ENCODE results near the gene IQGAP2. TPM values are rescaled to one million over a fixed set of nuclear protein-coding genes. Genes with fewer than 3 reads are reported as not detected.

IQGAP2 gene
- total RNA-seq, 2 donors from 2014 or later, result 15.3 to 17.6 TPM

- DNase-seq (ENCODE audit: low spot score) (no peak), ATAC-seq (ENCODE audit: insufficient number of reproducible peaks, low FRiP score, low read depth) (no peak)
Observed at GRCh38 chr5:76641514-76642120, 238.5 kb downstream of the IQGAP2 start.

GRCh38 chr5:76642390-76643040 is 239.4 kb downstream of the IQGAP2 start:
- Histone ChIP-seq H3K27me3 (replicated peaks; ENCODE audit: insufficient read depth) (no peaks in the 10 kb centered on the region), H3K27ac (no peak overlapping the region), H3K9me3 (no peaks in the 10 kb centered on the region), H3K4me3 (no peak overlapping the region), H3K4me1 (ENCODE audit: control insufficient read depth in 1 of 2, low read depth in 2 of 2) (peaks cover 0 to 17% of the 10 kb centered on the region in 2 donors), H3K36me3 (no peaks in the 10 kb centered on the region)
- TF ChIP-seq CTCF (IDR thresholded peaks at IDR 0.05), result no peak
- DNase-seq (ENCODE audit: low spot score) (no peak), ATAC-seq (ENCODE audit: insufficient number of reproducible peaks, low FRiP score, low read depth) (no peak)

More at GRCh38 chr5:76641514-76642120, 238.5 kb downstream of the IQGAP2 start:
- Histone ChIP-seq H3K4me1 (ENCODE audit: control insufficient read depth in 1 of 2, low read depth in 2 of 2) (peaks cover 0 to 17% of the 10 kb centered on the region in 2 donors), H3K9me3 (no peaks in the 10 kb centered on the region), H3K4me3 (no peak overlapping the region), H3K27ac (no peak overlapping the region), H3K36me3 (no peaks in the 10 kb centered on the region), H3K27me3 (replicated peaks; ENCODE audit: insufficient read depth) (no peaks in the 10 kb centered on the region)
- TF ChIP-seq CTCF (IDR thresholded peaks at IDR 0.05), result peak; percentile 54

GRCh38 chr5:76643371-76643770 is 240.3 kb downstream of the IQGAP2 start:
- Histone ChIP-seq H3K9me3 (no peaks in the 10 kb centered on the region), H3K4me1 (ENCODE audit: control insufficient read depth in 1 of 2, low read depth in 2 of 2) (peaks cover 0 to 12% of the 10 kb centered on the region in 2 donors), H3K27me3 (replicated peaks; ENCODE audit: insufficient read depth) (no peaks in the 10 kb centered on the region), H3K4me3 (no peak overlapping the region), H3K27ac (no peak overlapping the region), H3K36me3 (no peaks in the 10 kb centered on the region)
- no peak for ATAC-seq (ENCODE audit: insufficient number of reproducible peaks, low FRiP score, low read depth)
- TF ChIP-seq CTCF (IDR thresholded peaks at IDR 0.05), result no peak
- no peak for DNase-seq (ENCODE audit: low spot score)

- ATAC-seq (ENCODE audit: insufficient number of reproducible peaks, low FRiP score, low read depth) (no peak), DNase-seq (ENCODE audit: low spot score) (no peak)
- TF ChIP-seq CTCF (IDR thresholded peaks at IDR 0.05), result no peak
- H3K4me3 ChIP-seq, result no peak overlapping the region
- H3K27me3 ChIP-seq (replicated peaks; ENCODE audit: insufficient read depth), result no peaks in the 10 kb centered on the region
- H3K4me1 ChIP-seq (ENCODE audit: control insufficient read depth in 1 of 2, low read depth in 2 of 2), result peaks cover 0 to 5% of the 10 kb centered on the region in 2 donors
- no peak overlapping the region for H3K27ac ChIP-seq
- H3K36me3 ChIP-seq, result no peaks in the 10 kb centered on the region
- peaks cover 7% of the 10 kb centered on the region for H3K9me3 ChIP-seq
Observed at GRCh38 chr5:76649140-76649539, 246.1 kb downstream of the IQGAP2 start.

GRCh38 chr5:76652809-76653414 is 249.8 kb downstream of the IQGAP2 start:
- H3K27ac ChIP-seq, result no peak overlapping the region
- no peak for ATAC-seq (ENCODE audit: insufficient number of reproducible peaks, low FRiP score, low read depth)
- no peak for TF ChIP-seq CTCF (IDR thresholded peaks at IDR 0.05)

More at GRCh38 chr5:76652809-76653414, 249.8 kb downstream of the IQGAP2 start:
- no peaks in the 10 kb centered on the region for H3K36me3 ChIP-seq
- peaks cover 0 to 5% of the 10 kb centered on the region in 2 donors for H3K4me1 ChIP-seq (ENCODE audit: control insufficient read depth in 1 of 2, low read depth in 2 of 2)
- H3K9me3 ChIP-seq, result peaks cover 7% of the 10 kb centered on the region
- DNase-seq (ENCODE audit: low spot score), result no peak
- no peaks in the 10 kb centered on the region for H3K27me3 ChIP-seq (replicated peaks; ENCODE audit: insufficient read depth)
- H3K4me3 ChIP-seq, result no peak overlapping the region
